Hepatocyte (in vitro differentiated cells): ENCODE data around the gene RARB.

Experiments used
- CTCF ChIP-seq: fragments of 200-600 bp; sonication (generic); IDR thresholded peaks from 2 replicates; pipeline ENCODE4 v1.5.1; 2016; ENCODE audit warnings: antibody characterized with exemption, mild to moderate bottlenecking; ENCODE audit not compliant: poor library complexity
- EZH2 ChIP-seq: fragments of 200-600 bp; sonication (generic); IDR thresholded peaks from 2 replicates; pipeline ENCODE4 v1.6.1; 2016; ENCODE audit warnings: antibody characterized with exemption, mild to moderate bottlenecking, borderline replicate concordance

- TF ChIP-seq CTCF = no peak
- no peak for TF ChIP-seq EZH2
Measured at GRCh38 chr3:25556447-25556846, 128.4 kb downstream of the RARB start.
